Measurements from ENCODE around the gene SYCE1L.
A peak's percentile ranks its signal among the peaks of the same experiment; 100 is the strongest.

The SYCE1L gene

GRCh38 chr16:77193377-77193776, 5.8 kb upstream of the SYCE1L start:
- no peak for DNase-seq
- H4K8ac ChIP-seq (ENCODE audit: low read length): peak overlapping the region; percentile 12

GRCh38 chr16:77194295-77195231, 4.6 kb upstream of the SYCE1L start:
- Histone ChIP-seq H3K14ac (ENCODE audit: low read length in 2 of 2) (no peak overlapping the region), H3K18ac (ENCODE audit: low read depth in 1 of 2, low read length in 2 of 2) (no peak overlapping the region), H3K4ac (ENCODE audit: low read depth in 1 of 2, low read length in 2 of 2) (no peak overlapping the region), H3K36me3 (ENCODE audit: control insufficient read depth in 1 of 2, insufficient read depth in 2 of 2, low read depth in 1 of 2, low read length in 2 of 2) (peaks cover 56 to 59% of the 10 kb centered on the region in 2 experiments), H3K9ac (ENCODE audit: low read length) (no peak overlapping the region), H3K23ac (ENCODE audit: low read length in 2 of 2) (no peak overlapping the region), H3K4me2 (ENCODE audit: low read length, poor library complexity, severe bottlenecking) (no peak overlapping the region), H2BK120ac (ENCODE audit: low read depth, low read length) (no peak overlapping the region), H4K91ac (ENCODE audit: low read length) (no peak overlapping the region), H3K4me1 (ENCODE audit: control insufficient read depth, insufficient read depth, low read depth, low read length) (peaks cover 5% of the 10 kb centered on the region), H3K9me3 (ENCODE audit: control insufficient read depth, low read length) (no peaks in the 10 kb centered on the region), H2BK15ac (ENCODE audit: low read depth, poor library complexity, severe bottlenecking) (no peak overlapping the region), H3K27ac (ENCODE audit: low read length, poor library complexity, severe bottlenecking) (no peak overlapping the region), H2AFZ (ENCODE audit: low read depth, low read length) (no peak overlapping the region), H2BK5ac (ENCODE audit: low read depth, low read length, poor library complexity, severe bottlenecking) (no peak overlapping the region), H3K27me3 (ENCODE audit: control insufficient read depth in 1 of 2, insufficient read depth in 1 of 2, low read length in 2 of 2) (no peaks in the 10 kb centered on the region), H3K4me3 (ENCODE audit: insufficient read depth in 1 of 2, low read depth in 1 of 2, low read length in 2 of 2) (no peak overlapping the region), H4K8ac (ENCODE audit: low read length) (no peak overlapping the region), H2AK5ac (ENCODE audit: low read length, severe bottlenecking) (no peak overlapping the region), H3K79me1 (replicated peaks; ENCODE audit: low read length, poor library complexity, severe bottlenecking) (peaks cover 38% of the 10 kb centered on the region), H2BK12ac (ENCODE audit: low read length in 2 of 2) (no peak overlapping the region)
- no peak for DNase-seq
- WGBS: 97% methylated on average over 48 of the region's 48 CpGs

More at GRCh38 chr16:77193377-77193776, 5.8 kb upstream of the SYCE1L start:
- H3K14ac ChIP-seq (ENCODE audit: low read length in 2 of 2): peak overlapping the region in 1 of 2 experiments; percentile 49
- H2BK15ac ChIP-seq (ENCODE audit: low read depth, poor library complexity, severe bottlenecking): no peak overlapping the region
- no peak overlapping the region for H2BK12ac ChIP-seq (ENCODE audit: low read length in 2 of 2)
- H3K23ac ChIP-seq (ENCODE audit: low read length in 2 of 2): no peak overlapping the region
- H3K4me1 ChIP-seq (ENCODE audit: control insufficient read depth, insufficient read depth, low read depth, low read length): peaks cover 5% of the 10 kb centered on the region
- H3K18ac ChIP-seq (ENCODE audit: low read depth in 1 of 2, low read length in 2 of 2): no peak overlapping the region
- H3K4ac ChIP-seq (ENCODE audit: low read depth in 1 of 2, low read length in 2 of 2): no peak overlapping the region
- H2BK5ac ChIP-seq (ENCODE audit: low read depth, low read length, poor library complexity, severe bottlenecking): no peak overlapping the region
- H4K91ac ChIP-seq (ENCODE audit: low read length): peak overlapping the region; percentile 25
- no peaks in the 10 kb centered on the region for H3K27me3 ChIP-seq (ENCODE audit: control insufficient read depth in 1 of 2, insufficient read depth in 1 of 2, low read length in 2 of 2)
- no peak overlapping the region for H3K4me2 ChIP-seq (ENCODE audit: low read length, poor library complexity, severe bottlenecking)
- H3K79me1 ChIP-seq (replicated peaks; ENCODE audit: low read length, poor library complexity, severe bottlenecking): peaks cover 35% of the 10 kb centered on the region
- H2BK120ac ChIP-seq (ENCODE audit: low read depth, low read length): no peak overlapping the region
- no peak overlapping the region for H3K27ac ChIP-seq (ENCODE audit: low read length, poor library complexity, severe bottlenecking)
- no peak overlapping the region for H2AK5ac ChIP-seq (ENCODE audit: low read length, severe bottlenecking)
- 98% methylated on average over 13 of the region's 13 CpGs for WGBS
- H2AFZ ChIP-seq (ENCODE audit: low read depth, low read length): no peak overlapping the region
- H3K9me3 ChIP-seq (ENCODE audit: control insufficient read depth, low read length): no peaks in the 10 kb centered on the region
- H3K4me3 ChIP-seq (ENCODE audit: insufficient read depth in 1 of 2, low read depth in 1 of 2, low read length in 2 of 2): no peak overlapping the region
- peaks cover 45 to 47% of the 10 kb centered on the region in 2 experiments for H3K36me3 ChIP-seq (ENCODE audit: control insufficient read depth in 1 of 2, insufficient read depth in 2 of 2, low read depth in 1 of 2, low read length in 2 of 2)
- no peak overlapping the region for H3K9ac ChIP-seq (ENCODE audit: low read length)

GRCh38 chr16:77195411-77195810, 3.8 kb upstream of the SYCE1L start:
- Histone ChIP-seq H3K4me3 (ENCODE audit: insufficient read depth in 1 of 2, low read depth in 1 of 2, low read length in 2 of 2) (no peak overlapping the region), H2AFZ (ENCODE audit: low read depth, low read length) (no peak overlapping the region), H3K27ac (ENCODE audit: low read length, poor library complexity, severe bottlenecking) (no peak overlapping the region), H3K4me1 (ENCODE audit: control insufficient read depth, insufficient read depth, low read depth, low read length) (peaks cover 4% of the 10 kb centered on the region), H3K36me3 (ENCODE audit: control insufficient read depth in 1 of 2, insufficient read depth in 2 of 2, low read depth in 1 of 2, low read length in 2 of 2) (peaks cover 60 to 62% of the 10 kb centered on the region in 2 experiments), H2BK120ac (ENCODE audit: low read depth, low read length) (no peak overlapping the region), H3K14ac (ENCODE audit: low read length in 2 of 2) (no peak overlapping the region), H2BK15ac (ENCODE audit: low read depth, poor library complexity, severe bottlenecking) (no peak overlapping the region), H3K4me2 (ENCODE audit: low read length, poor library complexity, severe bottlenecking) (no peak overlapping the region), H2AK5ac (ENCODE audit: low read length, severe bottlenecking) (no peak overlapping the region), H4K91ac (ENCODE audit: low read length) (no peak overlapping the region), H3K79me1 (replicated peaks; ENCODE audit: low read length, poor library complexity, severe bottlenecking) (peaks cover 36% of the 10 kb centered on the region), H3K9me3 (ENCODE audit: control insufficient read depth, low read length) (no peaks in the 10 kb centered on the region), H3K23ac (ENCODE audit: low read length in 2 of 2) (no peak overlapping the region), H3K4ac (ENCODE audit: low read depth in 1 of 2, low read length in 2 of 2) (no peak overlapping the region), H2BK12ac (ENCODE audit: low read length in 2 of 2) (no peak overlapping the region), H3K27me3 (ENCODE audit: control insufficient read depth in 1 of 2, insufficient read depth in 1 of 2, low read length in 2 of 2) (no peaks in the 10 kb centered on the region), H3K18ac (ENCODE audit: low read depth in 1 of 2, low read length in 2 of 2) (no peak overlapping the region), H2BK5ac (ENCODE audit: low read depth, low read length, poor library complexity, severe bottlenecking) (no peak overlapping the region), H4K8ac (ENCODE audit: low read length) (no peak overlapping the region), H3K9ac (ENCODE audit: low read length) (no peak overlapping the region)
- DNase-seq: no peak
- 90% methylated on average over 8 of the region's 8 CpGs for WGBS

- Histone ChIP-seq H2BK5ac (ENCODE audit: low read depth, low read length, poor library complexity, severe bottlenecking) (no peak overlapping the region), H3K9ac (ENCODE audit: low read length) (no peak overlapping the region), H3K4ac (ENCODE audit: low read depth in 1 of 2, low read length in 2 of 2) (no peak overlapping the region), H2BK12ac (ENCODE audit: low read length in 2 of 2) (no peak overlapping the region), H2AK5ac (ENCODE audit: low read length, severe bottlenecking) (no peak overlapping the region), H3K4me1 (ENCODE audit: control insufficient read depth, insufficient read depth, low read depth, low read length) (peaks cover 4% of the 10 kb centered on the region), H3K4me2 (ENCODE audit: low read length, poor library complexity, severe bottlenecking) (no peak overlapping the region), H3K9me3 (ENCODE audit: control insufficient read depth, low read length) (no peaks in the 10 kb centered on the region), H3K23ac (ENCODE audit: low read length in 2 of 2) (no peak overlapping the region), H3K36me3 (ENCODE audit: control insufficient read depth in 1 of 2, insufficient read depth in 2 of 2, low read depth in 1 of 2, low read length in 2 of 2) (peaks cover 60 to 70% of the 10 kb centered on the region in 2 experiments), H2BK15ac (ENCODE audit: low read depth, poor library complexity, severe bottlenecking) (no peak overlapping the region), H2AFZ (ENCODE audit: low read depth, low read length) (no peak overlapping the region), H3K27me3 (ENCODE audit: control insufficient read depth in 1 of 2, insufficient read depth in 1 of 2, low read length in 2 of 2) (no peaks in the 10 kb centered on the region), H2BK120ac (ENCODE audit: low read depth, low read length) (no peak overlapping the region), H4K91ac (ENCODE audit: low read length) (no peak overlapping the region), H3K27ac (ENCODE audit: low read length, poor library complexity, severe bottlenecking) (no peak overlapping the region), H3K14ac (ENCODE audit: low read length in 2 of 2) (no peak overlapping the region), H4K8ac (ENCODE audit: low read length) (no peak overlapping the region), H3K79me1 (replicated peaks; ENCODE audit: low read length, poor library complexity, severe bottlenecking) (peaks cover 32% of the 10 kb centered on the region), H3K18ac (ENCODE audit: low read depth in 1 of 2, low read length in 2 of 2) (no peak overlapping the region), H3K4me3 (ENCODE audit: insufficient read depth in 1 of 2, low read depth in 1 of 2, low read length in 2 of 2) (no peak overlapping the region)
- WGBS: 90% methylated on average over 2 of the region's 2 CpGs
- no peak for DNase-seq
Measured at GRCh38 chr16:77197747-77198146, 1.5 kb upstream of the SYCE1L start.

All from mesenchymal stem cell (in vitro differentiated cells and primary cell).